GM19043 (cell line): ENCODE measurements around the gene CTNNA1.
"Not testable (repeated sequence)": the region's sequence is repeated elsewhere in the genome, so short reads cannot be mapped to it uniquely, and the experiment has no call there.

Experiments
- ATAC-seq: cut with Tn5 transposase; IDR thresholded peaks from one replicate; pipeline ENCODE4 v1.9.1; 2021; ENCODE audit warnings: low read depth; ENCODE audit not compliant: unreplicated experiment

CTNNA1 gene

DNA sequence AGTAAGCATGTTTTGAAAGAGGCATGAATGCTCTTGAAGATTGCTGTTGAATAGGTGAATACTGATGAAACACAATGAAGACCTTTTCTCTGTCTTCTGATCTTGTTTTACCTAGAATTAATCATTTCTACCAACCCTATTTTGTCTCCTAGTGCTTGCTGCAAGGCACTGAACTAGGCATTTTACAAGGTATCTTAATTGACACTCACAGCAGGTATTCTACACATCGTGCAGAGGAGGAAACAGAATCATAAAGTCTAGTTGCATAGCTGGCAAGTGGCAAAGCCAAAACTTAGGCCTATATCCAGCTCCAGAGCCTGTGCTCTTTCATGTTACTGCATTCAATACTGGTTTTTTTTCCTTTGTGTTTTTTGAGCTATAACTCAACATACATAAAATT is 50.7 kb downstream of the CTNNA1 start:
- ATAC-seq = no peak

GRCh38 chr5:138805096-138805495 is 51.9 kb downstream of the CTNNA1 start:
- no peak for ATAC-seq

DNA sequence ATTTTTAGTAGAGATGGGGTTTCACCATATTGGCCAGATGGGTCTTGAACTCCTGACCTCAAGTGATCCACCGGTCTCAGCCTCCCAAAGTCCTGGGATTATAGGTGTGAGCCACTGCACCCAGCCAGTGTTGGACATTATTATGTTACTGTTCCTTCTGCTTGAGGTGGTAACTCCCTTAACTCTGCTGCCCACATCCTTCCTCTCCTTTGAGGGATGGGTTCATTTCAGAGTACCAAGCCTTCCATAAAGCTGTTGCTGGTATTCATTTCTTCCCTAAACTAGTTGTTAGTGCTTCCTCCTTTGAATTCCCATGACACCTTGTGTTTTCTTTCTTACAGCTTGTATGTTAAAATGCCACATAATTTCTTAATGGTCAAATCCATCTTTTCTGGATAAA is 54.0 kb downstream of the CTNNA1 start:
- no peak for ATAC-seq

DNA sequence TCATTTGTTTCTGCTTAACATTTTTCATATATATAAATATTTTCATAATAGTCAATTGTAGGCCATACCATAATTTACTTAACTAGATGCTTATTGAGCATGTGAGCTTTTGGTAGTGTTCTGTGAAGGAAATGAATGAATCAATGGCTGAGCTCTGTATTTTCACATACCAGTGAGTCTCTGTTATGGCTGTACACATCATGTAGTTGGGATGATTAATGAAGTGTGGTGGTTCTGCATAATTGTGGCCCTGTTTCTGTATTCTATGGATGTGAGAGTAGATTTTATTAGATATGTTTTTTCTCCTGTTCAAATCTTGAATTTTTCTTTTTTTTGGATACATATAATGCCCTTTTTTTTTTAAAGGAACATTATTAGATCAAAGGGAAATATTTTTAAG is 56.2 kb downstream of the CTNNA1 start:
- ATAC-seq = no peak

DNA sequence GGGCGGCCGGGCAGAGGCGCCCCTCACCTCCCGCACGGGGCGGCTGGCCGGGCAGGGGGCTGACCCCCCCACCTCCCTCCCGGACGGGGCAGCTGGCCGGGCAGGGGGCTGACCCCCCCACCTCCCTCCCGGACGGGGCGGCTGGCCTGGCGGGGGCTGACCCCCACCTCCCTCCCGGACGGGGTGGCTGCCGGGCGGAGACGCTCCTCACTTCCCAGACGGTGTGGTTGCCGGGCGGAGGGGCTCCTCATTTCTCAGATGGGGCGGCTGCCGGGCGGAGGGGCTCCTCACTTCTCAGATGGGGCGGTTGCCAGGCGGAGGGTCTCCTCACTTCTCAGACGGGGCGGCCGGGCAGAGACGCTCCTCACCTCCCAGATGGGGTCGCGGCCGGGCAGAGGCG is 57.6 kb downstream of the CTNNA1 start:
- ATAC-seq = not testable (repeated sequence)

GRCh38 chr5:138815529-138815928 is 62.3 kb downstream of the CTNNA1 start:
- no peak for ATAC-seq

- ATAC-seq = no peak
Measured at GRCh38 chr5:138817241-138817640, 64.0 kb downstream of the CTNNA1 start.

- ATAC-seq = no peak
Measured at GRCh38 chr5:138819081-138819480, 65.9 kb downstream of the CTNNA1 start.

DNA sequence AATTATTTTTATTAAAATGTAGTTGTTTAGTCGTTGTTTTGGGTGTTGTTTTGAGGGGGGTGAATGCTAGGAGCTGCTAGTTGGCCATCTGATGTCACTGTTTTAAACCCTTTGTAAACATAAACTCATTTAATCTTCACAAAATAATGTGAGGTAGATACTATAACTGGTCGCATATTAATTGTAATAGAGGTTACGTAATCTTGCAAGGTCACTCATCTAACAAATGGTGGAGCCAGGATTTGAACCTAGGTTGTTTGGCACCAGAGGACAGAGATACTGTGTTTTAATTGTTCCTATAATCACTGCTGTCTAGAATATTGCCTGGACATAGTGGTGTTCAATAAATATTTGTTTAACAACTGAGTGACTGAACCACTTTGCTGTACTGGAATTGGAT is 67.5 kb downstream of the CTNNA1 start:
- no peak for ATAC-seq

DNA sequence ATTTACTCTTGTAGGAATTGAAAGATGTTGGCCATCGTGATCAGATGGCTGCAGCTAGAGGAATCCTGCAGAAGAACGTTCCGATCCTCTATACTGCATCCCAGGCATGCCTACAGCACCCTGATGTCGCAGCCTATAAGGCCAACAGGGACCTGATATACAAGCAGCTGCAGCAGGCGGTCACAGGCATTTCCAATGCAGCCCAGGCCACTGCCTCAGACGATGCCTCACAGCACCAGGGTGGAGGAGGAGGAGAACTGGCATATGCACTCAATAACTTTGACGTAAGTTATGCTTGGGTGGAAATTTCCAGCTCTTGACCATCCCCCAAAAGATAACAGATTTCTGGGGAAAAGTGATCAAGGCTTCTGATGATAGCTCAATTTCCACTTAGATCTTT is 71.3 kb downstream of the CTNNA1 start:
- no peak for ATAC-seq

GRCh38 chr5:138824924-138825863 is 72.0 kb downstream of the CTNNA1 start:
- ATAC-seq = no peak

- ATAC-seq = no peak
Measured at GRCh38 chr5:138828556-138828955, 75.3 kb downstream of the CTNNA1 start.

DNA sequence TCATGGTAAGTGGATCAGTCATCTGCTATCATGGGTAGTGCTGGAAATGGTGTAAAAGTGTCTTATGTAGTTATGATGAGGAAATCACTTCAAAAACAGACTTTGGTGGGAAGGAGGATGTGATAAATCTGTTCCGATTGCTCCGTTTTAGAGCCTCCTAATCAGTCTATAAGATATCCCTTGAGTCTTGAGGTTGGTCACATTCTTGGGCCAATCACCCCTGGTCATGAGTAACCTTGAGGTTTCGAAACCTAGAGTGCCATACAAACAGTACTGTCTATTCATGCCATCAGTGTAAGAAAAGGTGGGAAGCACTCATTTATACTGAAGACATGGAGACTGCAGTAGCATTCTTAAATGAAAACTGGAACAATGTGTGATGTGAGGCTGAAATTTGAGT is 76.1 kb downstream of the CTNNA1 start:
- no peak for ATAC-seq

- ATAC-seq = no peak
Measured at GRCh38 chr5:138831703-138832102, 78.5 kb downstream of the CTNNA1 start.

GRCh38 chr5:138832218-138832617 is 79.0 kb downstream of the CTNNA1 start:
- ATAC-seq = no peak

DNA sequence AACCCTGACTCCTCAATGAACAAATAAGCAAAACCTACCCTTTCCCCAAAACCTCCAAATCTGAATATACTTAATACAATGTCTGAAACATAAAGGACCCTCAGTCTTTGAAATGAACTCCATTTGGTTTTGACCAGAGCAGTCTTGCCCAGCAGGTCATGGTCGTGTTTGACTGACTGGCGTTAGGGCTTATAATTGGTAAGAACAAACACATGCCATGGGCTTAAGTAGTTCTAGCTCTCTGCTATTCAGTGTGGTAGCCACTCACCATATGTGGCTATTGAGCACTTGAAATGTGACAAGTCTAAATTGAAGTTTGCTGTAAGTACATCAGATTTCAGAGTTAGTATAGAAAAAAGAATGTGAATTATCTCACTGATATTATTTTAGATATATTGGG is 79.9 kb downstream of the CTNNA1 start:
- no peak for ATAC-seq

GRCh38 chr5:138833726-138834480 is 80.7 kb downstream of the CTNNA1 start:
- ATAC-seq = no peak

DNA sequence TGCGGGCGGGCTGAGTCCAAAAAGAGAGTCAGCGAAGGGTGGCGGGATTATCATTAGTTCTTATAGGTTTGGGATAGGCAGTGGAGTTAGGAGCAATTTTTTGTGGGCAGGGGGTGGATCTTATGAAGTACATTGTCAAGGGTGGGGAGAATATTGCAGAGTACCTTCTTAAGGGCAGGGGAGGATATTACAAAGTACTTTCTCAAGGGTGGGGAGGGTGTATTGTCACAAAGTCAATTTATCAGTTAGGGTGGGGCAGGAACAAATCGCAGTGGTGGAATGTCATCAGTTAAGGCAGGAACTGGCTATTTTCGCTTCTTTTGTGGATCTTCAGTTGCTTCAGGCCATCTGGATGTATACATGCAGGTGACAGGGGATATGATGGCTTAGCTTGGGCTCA is 81.6 kb downstream of the CTNNA1 start:
- not testable (repeated sequence) for ATAC-seq

DNA sequence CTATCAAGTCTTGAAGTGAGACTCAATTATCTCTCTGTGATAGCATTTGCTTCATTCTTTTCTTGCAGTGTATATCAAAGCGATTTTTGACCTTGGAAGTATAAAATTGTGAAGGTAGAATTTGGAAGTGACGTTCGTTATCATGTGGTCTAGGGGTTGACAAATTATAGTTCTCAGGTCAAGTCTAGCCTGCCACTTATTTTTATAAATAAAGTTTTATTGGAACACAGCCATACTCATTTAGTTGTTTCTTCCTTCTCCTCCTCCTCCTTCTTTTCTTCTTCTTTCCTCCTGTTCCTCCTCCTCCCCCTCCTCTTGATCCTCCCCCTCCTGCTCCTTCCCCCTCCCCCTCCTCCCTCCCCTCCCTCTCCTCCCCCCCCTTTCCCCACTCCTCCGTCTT is 83.9 kb downstream of the CTNNA1 start:
- ATAC-seq = no peak

DNA sequence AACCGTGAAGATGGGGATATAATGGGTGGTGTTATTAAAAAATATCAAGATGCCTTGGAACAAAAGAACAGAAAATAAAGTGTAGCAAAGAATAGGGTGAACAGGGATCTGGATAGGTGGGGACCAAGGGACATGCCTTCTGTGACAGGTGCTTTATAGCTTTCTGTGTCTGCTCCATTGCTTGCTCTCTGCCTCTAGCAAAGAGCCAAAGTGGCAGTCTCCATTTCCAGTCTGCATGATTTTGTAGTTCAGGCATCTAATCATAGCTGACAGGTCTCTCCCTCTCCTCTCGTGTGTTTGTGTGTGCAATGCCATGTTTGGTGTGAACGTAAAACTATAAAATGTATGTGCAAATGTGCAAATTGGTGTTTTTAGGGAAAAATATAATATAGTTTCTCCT is 86.9 kb downstream of the CTNNA1 start:
- no peak for ATAC-seq

DNA sequence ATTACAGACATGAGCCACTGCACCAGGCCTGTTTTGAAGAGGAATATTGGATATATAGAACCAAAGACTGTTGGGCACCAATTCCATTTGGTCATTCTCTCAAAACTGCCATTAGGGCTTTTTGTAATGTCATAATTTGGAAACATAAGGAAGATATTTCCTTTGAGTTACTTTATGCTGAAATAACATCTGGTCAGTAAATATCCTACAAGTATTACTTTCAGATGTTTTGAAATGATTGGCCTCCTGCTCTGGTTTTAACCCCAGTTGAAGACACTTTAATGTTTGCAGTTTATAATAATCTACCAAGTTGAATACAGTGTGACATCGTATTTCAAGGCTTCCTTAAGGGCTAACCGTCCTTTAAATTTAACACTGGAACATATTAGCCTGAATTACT is 88.3 kb downstream of the CTNNA1 start:
- no peak for ATAC-seq
